ENCODE measurements around the gene MYO3B.
"Not testable (repeated sequence)": the region's sequence is repeated elsewhere in the genome, so short reads cannot be mapped to it uniquely, and the experiment has no call there.

MYO3B gene

DNA sequence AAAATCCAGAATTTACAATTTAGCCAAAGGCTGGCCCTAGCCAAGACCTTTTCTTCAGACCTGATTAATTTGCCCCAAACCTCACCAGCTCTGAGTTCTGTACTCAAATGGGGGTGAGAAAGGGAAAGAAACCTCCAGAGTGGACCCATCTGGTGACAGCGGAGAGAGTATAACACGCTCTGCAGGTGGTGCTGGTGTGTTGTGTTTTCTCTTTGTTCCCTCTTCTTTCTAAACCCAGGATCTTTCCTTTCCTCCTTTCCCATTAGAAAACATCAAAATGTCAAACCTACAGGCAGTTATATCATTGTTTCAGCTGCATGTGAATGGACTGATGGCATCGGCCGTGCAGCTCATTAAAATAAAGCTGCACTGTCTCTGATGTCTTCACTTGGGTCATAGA lies 283.9 kb downstream of the MYO3B start:
- in situ Hi-C loops (cut with MboI; ENCODE audit: low sequenced_read_pairs), result no loop called here

DNA sequence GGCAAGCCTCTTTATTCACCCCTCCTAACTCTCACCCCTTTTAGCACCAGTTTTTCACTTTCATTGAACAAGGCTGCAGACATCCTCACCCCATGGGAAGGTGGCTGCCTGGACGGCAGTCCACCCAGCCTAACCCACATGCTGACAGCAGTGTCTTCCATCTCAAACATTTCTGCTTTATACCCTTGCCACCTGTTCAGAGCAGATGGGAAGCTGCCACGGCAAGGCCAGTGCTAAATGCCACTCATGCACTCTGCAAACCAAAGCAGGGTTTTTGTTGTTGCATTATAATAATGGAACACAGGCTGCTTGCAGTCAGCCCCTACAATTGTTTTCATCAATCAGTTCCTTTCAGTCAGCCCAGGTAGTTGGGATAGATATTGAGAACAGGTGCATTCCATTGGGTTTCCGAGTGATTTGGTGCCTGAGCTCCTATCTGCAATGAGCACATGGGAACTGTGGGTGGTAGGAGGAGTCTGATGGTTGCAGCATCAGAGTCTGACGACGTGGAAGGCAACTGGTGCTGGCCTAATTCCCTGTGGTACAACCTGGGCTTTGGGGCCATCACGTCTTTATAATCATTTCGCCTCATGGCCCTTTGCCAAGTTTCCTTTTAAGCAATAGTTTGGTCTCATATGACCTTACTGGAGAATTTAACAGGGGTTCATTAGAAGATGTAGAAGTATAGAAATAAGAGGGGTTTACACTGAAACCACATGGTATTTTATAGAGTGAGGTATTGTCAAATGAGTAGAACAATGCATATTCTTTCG lies 284.7 kb downstream of the MYO3B start:
- in situ Hi-C loops (cut with MboI; ENCODE audit: low sequenced_read_pairs), result no loop called here

DNA sequence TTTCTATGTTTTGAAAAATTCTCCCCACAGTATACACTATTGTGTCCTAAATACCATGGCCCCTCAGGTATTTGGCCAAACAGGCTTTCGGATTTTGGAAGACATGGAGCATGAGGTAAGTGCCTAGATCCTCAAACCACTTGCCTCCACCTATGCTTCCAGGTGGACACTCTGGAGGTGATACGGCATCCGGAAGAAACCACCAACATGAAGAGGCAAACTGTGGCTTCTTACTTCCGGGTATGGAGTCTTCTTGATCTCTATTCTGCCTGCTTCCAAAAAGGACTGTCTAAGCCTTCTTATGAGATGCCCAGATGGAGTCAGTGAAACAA lies 285.2 kb downstream of the MYO3B start:
- in situ Hi-C loops (cut with MboI; ENCODE audit: low sequenced_read_pairs), result no loop called here

DNA sequence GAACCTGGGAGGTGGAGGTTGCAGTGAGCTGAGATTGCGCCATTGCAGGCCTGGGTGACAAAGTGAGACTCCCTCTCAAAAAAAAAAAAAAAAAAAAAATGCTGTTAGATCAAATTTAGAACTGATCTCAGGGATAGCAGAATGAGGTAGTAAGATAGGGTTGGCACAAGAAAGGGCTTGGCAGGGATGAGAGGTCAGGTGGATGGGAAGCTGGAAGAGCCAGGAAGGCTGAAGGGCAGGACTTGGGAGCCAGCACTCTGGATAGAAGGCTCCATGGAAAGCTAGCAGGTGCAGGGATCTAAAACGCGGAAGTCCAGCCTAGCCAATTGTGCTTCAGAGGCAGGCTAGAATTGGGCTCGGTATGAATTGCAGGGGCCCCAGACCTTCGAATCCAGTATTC lies 286.3 kb downstream of the MYO3B start:
- in situ Hi-C loops (cut with MboI; ENCODE audit: low sequenced_read_pairs), result no loop called here

DNA sequence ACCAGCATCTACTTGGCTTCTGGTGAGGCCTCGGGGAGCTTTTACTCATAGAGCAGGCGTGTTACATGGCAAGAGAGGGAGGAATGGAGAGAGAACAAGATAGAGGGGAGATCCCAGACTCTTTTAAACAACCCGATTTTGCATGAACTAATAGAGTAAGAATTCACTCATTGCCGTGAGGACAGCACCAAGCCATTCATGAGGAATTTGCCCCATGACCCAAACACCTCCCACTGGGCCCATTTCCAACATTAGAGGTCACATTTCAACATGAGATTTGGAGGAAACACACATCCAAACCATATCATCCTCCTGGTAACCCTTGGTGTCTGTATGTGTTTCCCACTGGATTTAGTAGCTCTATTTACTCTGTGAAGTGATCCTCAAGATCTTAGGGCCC lies 287.3 kb downstream of the MYO3B start:
- in situ Hi-C loops (cut with MboI; ENCODE audit: low sequenced_read_pairs), result no loop called here

DNA sequence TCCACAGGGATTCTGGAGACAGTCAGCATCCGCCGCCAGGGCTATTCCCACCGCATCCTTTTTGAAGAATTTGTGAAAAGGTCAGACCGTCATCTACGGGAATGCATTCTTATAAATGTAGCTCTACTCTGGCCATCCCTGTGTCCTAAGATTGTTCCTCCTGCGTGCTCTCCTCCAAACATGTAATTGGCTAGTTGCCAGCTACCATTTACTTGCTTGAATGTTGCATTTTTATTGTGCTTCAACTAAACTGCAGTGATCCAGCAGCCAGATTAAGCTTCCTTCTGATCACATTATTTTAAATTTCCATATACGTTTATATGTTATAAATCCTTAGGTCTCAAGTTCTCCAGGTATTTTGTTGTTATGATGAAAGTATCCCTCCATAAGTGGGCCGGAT lies 288.7 kb downstream of the MYO3B start:
- in situ Hi-C loops (cut with MboI; ENCODE audit: low sequenced_read_pairs), result no loop called here

DNA sequence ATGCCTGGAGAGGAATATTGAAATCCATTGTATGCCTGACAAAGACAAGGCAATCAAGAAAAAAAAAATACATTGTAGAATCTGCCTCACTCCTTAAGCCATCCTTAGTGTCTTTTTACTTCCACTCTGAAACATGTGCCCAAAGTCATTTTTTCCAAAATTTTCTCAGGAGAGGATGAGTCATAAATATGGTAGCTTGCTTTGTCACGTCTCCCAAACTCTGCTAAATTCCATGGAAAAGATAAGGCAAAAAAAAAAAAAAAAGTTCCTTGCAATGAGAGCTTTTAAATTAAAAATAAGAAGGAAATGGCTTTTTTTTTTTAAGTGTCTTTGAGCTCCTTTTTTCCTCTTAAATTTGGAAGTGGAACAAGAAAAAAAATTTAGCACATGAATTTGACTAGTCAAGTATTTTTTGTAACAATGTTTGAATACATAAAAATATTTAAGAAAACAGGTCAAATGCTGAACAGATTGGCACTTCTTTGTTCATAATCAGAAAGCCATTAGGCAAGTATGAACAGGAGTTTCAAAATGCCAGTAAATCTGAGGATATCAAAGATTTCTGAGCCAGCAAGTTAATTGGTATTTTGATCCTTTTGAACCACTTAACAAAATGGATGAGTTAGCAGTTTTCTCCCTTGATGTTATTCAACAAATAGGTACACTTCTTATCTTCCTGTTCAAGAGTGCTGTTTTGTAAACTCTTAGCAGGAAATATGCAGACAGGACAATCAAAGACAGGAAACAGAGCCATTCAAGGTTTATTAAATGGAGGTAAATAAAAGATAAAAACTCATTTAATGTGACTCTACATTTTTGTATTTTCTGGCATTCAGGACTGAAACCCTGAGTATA lies 289.8 kb downstream of the MYO3B start:
- in situ Hi-C loops (cut with MboI; ENCODE audit: low sequenced_read_pairs), result no loop called here

DNA sequence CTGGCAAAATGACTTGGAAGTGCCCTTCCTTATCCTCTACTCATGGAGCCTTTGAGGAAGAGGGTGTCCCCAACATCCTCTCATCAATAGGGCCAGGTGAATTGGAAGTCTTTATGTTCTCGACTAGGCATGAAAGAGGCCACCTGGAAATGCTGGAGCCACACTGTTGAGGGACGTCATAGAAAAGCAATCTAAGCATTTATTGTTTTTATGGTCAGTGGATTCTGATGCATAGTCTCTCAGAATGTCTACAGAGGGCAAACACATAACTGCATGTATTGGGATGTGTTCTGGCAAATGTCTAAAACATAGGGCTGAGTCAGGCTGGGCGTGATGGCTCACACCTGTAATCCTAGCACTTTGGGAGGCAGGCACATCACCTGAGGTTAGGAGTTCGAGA lies 290.6 kb downstream of the MYO3B start:
- in situ Hi-C loops (cut with MboI; ENCODE audit: low sequenced_read_pairs), result no loop called here

DNA sequence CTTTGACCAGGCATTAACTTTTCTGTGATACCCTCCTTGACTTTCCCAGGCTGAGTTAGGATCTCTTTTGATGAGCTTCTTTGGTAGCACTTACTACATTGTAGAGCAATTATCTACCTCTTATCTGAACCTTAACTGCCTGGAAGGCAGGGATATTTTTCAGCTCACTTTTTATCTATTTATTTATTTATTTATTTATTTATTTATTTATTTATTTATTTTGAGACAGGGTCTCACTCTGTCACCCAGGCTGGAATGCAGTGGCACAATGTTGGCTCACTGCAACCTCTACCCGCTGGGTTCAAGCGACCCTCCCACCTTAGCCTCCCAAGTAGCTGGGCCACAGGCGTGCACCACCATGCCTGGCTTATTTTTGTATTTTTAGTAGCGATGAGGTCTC lies 294.6 kb downstream of the MYO3B start:
- in situ Hi-C loops (cut with MboI; ENCODE audit: low sequenced_read_pairs), result not testable (repeated sequence)

DNA sequence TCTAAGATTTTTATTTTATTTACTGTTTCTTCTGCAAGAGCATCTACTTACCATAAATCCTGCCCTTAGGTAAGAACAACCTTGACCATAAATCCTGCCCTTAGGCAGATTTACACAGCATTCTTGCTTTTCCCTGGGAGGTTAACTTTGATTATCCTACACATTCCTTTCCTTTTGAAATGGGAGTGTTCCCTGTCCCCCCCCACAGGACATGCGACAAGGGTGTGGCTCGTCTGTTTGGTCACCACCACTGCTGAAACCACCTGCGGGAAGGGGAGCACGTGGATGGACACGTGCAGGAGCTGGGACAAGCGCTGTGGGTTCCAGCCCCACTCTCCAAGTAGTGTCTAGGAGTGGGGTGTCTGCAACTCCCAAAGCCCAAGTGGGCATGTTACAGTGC lies 297.9 kb downstream of the MYO3B start:
- in situ Hi-C loops (cut with MboI; ENCODE audit: low sequenced_read_pairs), result no loop called here

DNA sequence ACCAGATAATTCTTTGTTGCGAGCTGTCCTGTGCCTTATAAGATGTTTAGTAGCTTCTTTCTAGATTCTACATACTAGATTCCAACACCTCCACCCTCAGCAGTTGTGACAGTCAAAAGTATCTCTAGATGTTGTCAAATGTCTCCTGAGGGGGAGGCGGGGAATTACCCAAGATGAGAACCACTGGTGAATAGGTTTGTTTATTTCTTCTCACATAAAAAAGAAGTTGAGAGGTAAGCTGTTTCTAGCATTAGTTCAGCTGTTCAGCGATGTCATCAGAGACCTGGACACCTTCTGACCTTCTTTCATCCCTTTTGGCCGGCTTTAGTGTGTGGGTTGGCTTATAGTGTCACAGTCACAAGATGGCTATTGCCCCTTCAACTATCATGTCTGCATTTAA lies 299.7 kb downstream of the MYO3B start:
- in situ Hi-C loops (cut with MboI; ENCODE audit: low sequenced_read_pairs), result no loop called here

DNA sequence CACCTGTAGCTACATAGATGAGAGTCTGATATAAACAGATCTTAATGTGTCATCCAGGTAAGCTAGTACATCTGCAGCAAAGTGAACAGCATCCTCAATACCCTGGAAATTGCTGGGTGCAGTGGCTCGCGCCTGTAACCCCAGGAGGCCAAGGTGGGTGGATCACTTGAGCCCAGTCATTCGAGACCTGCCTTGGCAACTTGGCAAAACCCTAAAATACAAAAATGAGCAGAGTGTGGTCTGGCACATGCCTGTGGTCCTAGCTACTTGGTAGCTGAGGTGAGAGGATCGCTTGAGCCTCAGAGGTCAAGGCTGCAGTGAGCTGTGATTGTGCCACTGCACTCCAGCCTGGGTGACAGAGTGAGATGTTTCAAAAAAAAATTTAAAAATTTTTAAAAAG lies 303.3 kb downstream of the MYO3B start:
- in situ Hi-C loops (cut with MboI; ENCODE audit: low sequenced_read_pairs), result no loop called here

DNA sequence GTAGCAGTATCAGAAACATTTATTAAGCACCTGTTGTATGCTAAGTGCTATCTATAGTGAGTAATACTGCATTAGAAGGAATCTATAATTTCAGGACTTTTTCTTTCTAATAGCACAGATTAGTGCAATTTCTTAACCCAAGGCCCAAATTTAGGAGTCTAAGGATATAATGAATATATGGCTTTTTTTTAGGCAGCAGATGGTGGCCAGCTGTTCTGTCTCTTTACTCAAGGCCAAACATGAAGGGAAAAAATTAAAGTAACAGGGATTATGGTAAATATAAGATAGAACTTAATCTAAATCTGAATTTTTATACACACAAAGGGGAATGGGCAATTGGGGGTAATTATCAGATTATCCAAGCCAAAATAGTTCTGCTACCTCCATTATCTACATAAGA lies 306.6 kb downstream of the MYO3B start:
- in situ Hi-C loops (cut with MboI; ENCODE audit: low sequenced_read_pairs), result no loop called here

DNA sequence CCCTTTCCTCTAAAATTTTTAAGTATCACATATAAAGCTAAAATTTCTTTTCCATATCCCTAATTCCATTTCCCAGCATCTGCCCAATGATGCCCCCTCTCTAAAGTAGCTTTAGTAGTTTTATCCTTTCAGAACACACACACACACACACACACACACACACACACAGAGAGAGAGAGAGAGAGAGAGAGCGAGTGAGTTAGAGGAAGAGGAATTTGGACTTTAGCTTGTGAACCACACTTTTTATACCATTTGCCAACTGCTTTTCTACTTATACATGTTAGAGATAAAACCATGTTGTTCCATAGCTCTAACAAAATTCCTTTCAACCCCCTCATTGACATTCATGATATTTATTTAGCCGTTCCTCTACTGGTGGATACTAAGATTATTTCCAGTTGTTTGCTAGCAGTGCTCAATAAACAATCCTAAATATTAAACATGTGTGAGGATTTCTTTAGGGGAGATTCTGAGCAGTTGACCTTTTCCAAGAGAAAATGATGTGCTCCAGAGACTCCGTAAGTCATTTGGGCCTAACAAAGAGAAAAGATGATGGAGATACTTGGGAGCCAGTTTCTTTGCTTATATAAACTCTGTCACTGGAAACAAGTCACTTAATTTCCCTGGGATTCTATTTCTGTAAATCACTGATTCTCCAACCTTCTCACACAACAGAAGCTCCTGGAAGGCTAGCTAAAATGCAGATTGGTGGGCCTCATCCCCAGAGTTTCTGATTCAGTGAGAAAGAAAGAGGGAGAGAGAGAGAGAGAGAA lies 307.5 kb downstream of the MYO3B start:
- in situ Hi-C loops (cut with MboI; ENCODE audit: low sequenced_read_pairs), result no loop called here

DNA sequence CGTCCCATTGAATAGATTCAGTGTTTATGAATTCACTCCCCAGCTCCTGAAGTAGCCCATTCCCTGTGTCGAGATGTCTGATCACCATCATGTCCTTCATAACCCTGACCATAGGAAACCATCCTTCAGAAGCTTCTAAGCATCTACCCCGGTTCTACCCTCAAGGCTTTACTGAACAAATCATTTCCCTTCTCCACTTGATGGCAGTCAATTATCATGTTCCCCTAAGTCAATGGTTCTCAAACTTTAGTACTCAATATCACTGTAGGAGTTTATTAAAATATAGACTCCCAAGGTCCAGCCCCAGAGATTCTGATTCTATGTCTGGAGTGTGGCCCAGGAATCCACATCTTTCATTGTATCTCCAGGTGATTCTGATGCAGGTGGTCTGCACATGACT lies 308.8 kb downstream of the MYO3B start:
- in situ Hi-C loops (cut with MboI; ENCODE audit: low sequenced_read_pairs), result no loop called here

DNA sequence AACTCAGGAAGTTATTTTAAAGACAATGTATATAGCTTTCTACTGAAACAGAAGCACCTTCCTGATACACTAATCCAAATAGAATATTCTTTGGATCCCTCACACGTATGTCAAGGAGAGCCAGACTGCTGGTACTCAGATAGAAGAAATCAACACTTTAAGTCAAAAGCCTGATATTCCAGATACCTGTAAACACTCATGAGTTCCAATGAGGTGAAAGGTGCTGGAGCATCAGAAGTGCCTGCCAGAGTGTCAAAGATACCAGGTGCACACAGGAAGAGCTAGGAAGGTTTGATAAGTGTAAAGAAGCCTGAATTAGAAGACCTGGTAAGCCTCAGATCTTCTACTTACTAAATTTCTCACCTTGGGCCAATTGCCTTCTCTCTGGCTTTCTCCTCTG lies 310.9 kb downstream of the MYO3B start:
- in situ Hi-C loops (cut with MboI; ENCODE audit: low sequenced_read_pairs), result no loop called here

DNA sequence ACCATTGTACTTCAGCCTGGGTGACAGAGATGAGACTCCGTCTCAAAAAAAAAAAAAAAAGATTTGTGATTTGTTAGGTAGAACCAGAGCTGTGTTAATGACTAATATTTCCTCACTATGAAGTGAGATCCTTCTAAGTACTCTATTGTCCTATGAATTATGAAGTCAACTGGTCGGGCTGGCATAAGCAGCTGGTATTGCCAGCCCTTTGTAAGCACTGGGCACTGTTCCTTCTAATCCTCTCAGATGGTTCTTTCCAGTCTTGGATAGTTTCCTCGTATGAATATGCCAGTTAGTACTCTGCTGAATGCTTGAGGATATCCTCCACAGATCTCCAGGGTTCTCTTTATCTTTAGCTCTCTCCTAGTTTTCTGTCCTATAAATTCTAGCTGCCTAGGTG lies 314.1 kb downstream of the MYO3B start:
- in situ Hi-C loops (cut with MboI; ENCODE audit: low sequenced_read_pairs), result no loop called here

DNA sequence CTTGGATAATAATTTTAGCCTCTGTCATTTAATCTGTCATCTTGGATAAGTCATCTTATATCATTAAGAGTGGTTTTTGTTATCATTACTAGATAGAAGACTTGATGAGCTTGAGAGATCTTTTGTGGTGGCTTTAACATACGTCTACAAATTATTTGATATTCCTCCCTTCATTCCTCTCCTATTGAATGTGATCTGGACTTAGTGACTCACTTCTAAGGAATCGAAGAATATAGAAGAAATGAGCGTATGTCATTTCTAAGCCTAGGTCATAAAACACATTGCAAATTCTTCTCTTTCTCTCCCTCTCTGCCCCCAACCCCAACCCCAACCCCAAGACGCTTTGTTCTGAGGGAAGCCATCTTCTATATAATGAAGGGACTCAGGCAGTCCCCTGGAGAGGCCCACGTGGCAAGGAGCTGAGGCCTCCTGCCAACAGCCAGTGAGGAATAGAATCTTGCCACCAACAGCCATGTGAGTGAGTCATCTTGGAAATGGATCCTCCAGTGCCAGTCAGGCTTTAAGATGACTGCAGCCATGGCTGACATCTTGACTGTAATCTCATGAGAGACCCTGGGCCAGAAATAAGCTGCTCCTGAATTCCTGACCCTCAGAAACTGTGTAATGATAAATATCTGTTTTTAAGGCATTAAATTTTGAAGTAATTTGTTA lies 315.6 kb downstream of the MYO3B start:
- in situ Hi-C loops (cut with MboI; ENCODE audit: low sequenced_read_pairs), result no loop called here

DNA sequence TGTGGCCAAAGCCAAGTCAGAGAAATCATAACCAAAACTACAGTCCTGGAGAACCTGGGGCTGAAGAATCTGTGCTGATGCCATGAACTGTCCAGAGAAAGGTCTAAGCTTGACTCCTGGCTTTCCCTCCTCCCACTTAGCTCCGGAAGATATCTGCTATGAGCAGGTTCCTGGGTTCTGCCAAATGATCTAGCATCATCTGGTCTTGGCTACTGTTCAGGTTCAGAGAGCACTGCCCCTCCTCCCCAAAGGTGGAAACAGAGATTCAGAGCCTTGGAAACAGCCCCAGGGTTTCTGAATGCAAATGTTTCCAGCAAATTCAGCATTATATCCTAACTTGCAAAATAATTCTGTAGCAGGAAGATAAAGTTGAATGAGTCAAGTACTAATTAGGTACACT lies 317.9 kb downstream of the MYO3B start:
- in situ Hi-C loops (cut with MboI; ENCODE audit: low sequenced_read_pairs), result no loop called here

DNA sequence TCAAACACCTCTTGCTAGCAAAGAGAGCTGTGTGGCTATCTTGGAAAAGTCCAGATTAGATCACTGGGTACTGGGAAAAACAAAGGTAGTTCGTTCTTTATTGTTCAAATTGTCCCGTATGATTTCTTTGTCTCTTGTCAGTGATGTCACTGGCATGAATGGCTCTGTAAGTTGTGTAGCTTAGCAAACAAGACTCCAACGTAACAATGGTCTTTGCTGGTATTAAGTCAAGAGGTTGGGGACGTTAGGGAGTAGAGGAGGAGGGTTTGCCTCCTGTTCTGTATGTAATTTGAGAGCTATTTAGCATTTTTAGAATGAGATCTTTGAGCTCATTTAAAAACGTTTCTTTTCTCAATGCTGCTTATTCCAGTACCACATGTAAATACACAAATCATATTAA lies 320.7 kb downstream of the MYO3B start:
- in situ Hi-C loops (cut with MboI; ENCODE audit: low sequenced_read_pairs), result no loop called here

DNA sequence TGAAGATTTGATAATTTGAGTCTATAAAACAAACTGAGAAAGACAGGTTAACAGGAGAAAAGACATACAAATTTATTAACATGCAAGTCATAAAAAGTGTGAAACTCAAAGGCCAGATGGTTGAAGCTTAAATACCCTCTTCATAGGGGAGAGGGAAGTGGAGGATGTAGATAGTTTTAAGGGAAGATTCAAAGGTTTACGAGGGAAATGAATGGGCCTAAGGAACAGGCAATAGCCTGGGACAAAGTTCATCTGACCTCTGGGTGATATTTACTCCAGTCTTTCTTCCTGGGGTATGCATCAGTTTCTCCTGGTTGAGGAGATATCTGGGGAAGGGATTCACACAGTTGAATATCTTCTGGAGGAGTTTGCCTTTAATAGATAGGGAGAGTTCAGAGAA lies 322.2 kb downstream of the MYO3B start:
- in situ Hi-C loops (cut with MboI; ENCODE audit: low sequenced_read_pairs), result no loop called here

Data from HL-60/S4 treated with phorbol 12-myristate 13-acetate at 8.2 ng/mL for 4 days and 3 days (cell line).